Activated CD4-positive, alpha-beta T cell treated with anti-CD3 and anti-CD28 coated beads for 36 hours (primary cell): ENCODE data around the gene UBE2M. TPM values are rescaled to one million over a fixed set of nuclear protein-coding genes. Genes with fewer than 3 reads are reported as not detected.
"Not testable (repeated sequence)": the region's sequence is repeated elsewhere in the genome, so short reads cannot be mapped to it uniquely, and the experiment has no call there.

Experiments
- ATAC-seq: fragments of 200-7000 bp; cut with Tn5 transposase; one replicate; pipeline ENCODE4 v1.10.0; 2021; ENCODE audit warnings: mild to moderate bottlenecking, moderate library complexity
- CTCF ChIA-PET: fragments of 350-600 bp; sonication (Branson Sonifier 250); formaldehyde crosslinking; loops from one replicate; lab custom pipeline; 2021; ENCODE audit warnings: antibody characterized with exemption; lab: Charles Lee
- POLR2A ChIA-PET: fragments of 350-600 bp; sonication (Branson Sonifier 250); formaldehyde crosslinking; loops from one replicate; lab custom pipeline; 2021; ENCODE audit warnings: antibody characterized with exemption, inconsistent platforms; lab: Charles Lee
- DNase-seq: peaks from one replicate; pipeline ENCODE4 v3.0.0-alpha.2; 2020
- H3K27ac Mint-ChIP-seq: one replicate; pipeline ENCODE4 v1.8.0; 2021; ENCODE audit warnings: mixed read lengths
- H3K27me3 Mint-ChIP-seq: one replicate; pipeline ENCODE4 v1.8.0; 2021; ENCODE audit warnings: mixed read lengths
- H3K36me3 Mint-ChIP-seq: one replicate; pipeline ENCODE4 v1.8.0; 2021; ENCODE audit warnings: low read depth, mixed read lengths
- H3K4me1 Mint-ChIP-seq: one replicate; pipeline ENCODE4 v1.8.0; 2021; ENCODE audit warnings: mixed read lengths
- H3K4me3 Mint-ChIP-seq: one replicate; pipeline ENCODE4 v1.8.0; 2021; ENCODE audit warnings: mild to moderate bottlenecking, moderate library complexity, mixed read lengths
- H3K9me3 Mint-ChIP-seq: one replicate; pipeline ENCODE4 v1.8.0; 2021; ENCODE audit warnings: low read depth, mixed read lengths
- intact Hi-C, 2 experiments: fragments of 100-400 bp; cut with DNase I in 1 of 2; cut with micrococcal nuclease in 1 of 2; formaldehyde crosslinking; loops; one replicate each; pipeline versions ENCODE4 v1.14.2 to v1.15.1; 2022 to 2024; cut with DNase I, micrococcal nuclease
- microRNA-seq: library from miRNA; unstranded; fragments of <30 nt; microRNA quantifications from one replicate; pipeline ENCODE4 v1.2.0, GENCODE V29; 2021; ENCODE audit warnings: borderline replicate concordance
- total RNA-seq, 2 experiments: library from RNA; stranded (reverse); gene quantifications; one replicate each; pipeline ENCODE4 v1.2.3, GENCODE V29; 2021

The UBE2M gene
- total RNA-seq, 2 experiments from 2014 or later = 115 to 138 TPM

DNA sequence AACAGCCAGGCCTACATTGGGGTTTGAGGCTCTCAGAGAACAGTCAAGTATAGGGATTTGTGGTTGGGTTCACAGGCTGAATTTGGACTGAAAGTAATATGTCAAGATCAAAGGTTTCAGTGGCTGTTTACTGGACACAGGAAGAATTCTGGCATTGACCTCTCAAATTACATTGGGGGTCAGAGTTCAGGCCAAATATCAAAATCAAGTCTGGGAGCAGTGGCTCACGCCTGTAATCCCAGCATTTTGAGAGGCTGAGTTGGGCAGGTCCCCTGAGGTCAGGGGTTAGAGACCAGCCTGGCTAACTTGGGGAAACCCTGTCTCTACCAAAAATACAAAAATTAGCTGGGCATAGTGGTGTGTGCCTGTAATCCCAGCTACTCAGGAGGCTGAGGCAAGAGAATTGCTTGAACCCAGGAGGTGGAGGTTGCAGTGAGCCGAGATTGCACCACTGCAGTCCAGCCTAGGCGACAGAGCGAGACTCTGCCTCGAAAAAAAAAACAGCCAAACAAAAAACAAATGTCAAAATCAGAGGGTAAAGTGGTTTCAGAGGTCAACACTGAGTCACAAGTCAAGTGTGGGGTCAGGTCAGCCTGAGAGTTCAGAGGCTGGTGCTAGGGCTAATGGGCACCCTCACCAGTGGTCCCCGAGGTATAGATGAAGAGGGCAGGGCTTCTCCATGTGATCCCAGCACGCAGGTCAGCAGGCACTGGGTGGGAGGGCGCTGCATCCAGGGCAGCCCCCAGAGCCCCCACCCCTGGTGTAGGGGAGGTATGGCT is 48.1 kb downstream of the UBE2M start:
- Mint-ChIP-seq H3K9me3 (peaks cover 8% of the 10 kb centered on the region), H3K27me3 (no peaks in the 10 kb centered on the region), H3K27ac (no peak overlapping the region), H3K4me3 (no peak overlapping the region), H3K4me1 (peaks cover 3% of the 10 kb centered on the region), H3K36me3 (peaks cover 14% of the 10 kb centered on the region)
- no peak for DNase-seq
- ATAC-seq = no peak
- intact Hi-C loops = no loop called here
- ChIA-PET CTCF (no interaction called here), POLR2A (no interaction called here)

DNA sequence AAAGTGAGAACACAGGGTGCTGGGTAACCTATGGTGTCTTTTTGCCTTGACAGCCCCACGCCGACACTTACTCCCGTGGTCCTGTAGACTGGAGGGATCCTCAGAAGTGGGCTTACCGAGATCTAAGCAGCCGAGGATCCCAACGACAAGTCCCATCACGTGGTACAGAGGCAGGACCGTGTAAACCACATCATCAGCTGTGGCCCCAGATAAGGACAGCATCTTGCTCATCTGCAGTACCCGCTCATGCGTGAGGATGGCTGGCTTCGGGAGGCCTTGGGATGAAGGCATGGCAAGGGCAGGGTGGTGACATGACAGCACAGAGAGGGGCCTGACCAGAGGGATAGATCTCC is 48.7 kb downstream of the UBE2M start:
- ATAC-seq (no peak), DNase-seq (no peak)
- peaks cover 11% of the 10 kb centered on the region for H3K36me3 Mint-ChIP-seq
- no peak overlapping the region for H3K27ac Mint-ChIP-seq
- H3K9me3 Mint-ChIP-seq = peaks cover 8% of the 10 kb centered on the region
- H3K4me3 Mint-ChIP-seq = no peak overlapping the region
- no peaks in the 10 kb centered on the region for H3K27me3 Mint-ChIP-seq
- intact Hi-C loops = no loop called here
- H3K4me1 Mint-ChIP-seq = no peaks in the 10 kb centered on the region
- CTCF ChIA-PET = no interaction called here
- POLR2A ChIA-PET = no interaction called here

- POLR2A ChIA-PET, H3K36me3 Mint-ChIP-seq, intact Hi-C loops, DNase-seq, H3K4me3 Mint-ChIP-seq, H3K27ac Mint-ChIP-seq, H3K9me3 Mint-ChIP-seq, ATAC-seq, H3K27me3 Mint-ChIP-seq, H3K4me1 Mint-ChIP-seq: not testable (repeated sequence)
- CTCF ChIA-PET = interaction anchor here (0.9 to 1.2 kb wide), 2 partner anchors 11 to 201 kb away, joined by 3 read pairs; no protein-coding TSS in a partner anchor
These were observed 50.7 kb downstream of the UBE2M start for GRCh38 chr19:58507602-58508223.

Small RNAs within 50 kb of the gene (microRNA-seq; reads per million reads assigned to microRNA genes)
- gene MIR6807 = 8.8 reads per million, percentile 26 among the genes with 10 or more reads in this experiment

Other genes starting within 250 kb of the UBE2M start
- gene ZSCAN22, start 231.6 kb downstream of the UBE2M start, total RNA-seq = 1 to 10 TPM; 3.1 to 3.8 TPM
- gene A1BG, start 205.1 kb downstream of the UBE2M start, total RNA-seq = 1 to 10 TPM; 2.9 to 4.7 TPM
- gene ZNF497, start 195.9 kb downstream of the UBE2M start, total RNA-seq = 1 to 10 TPM; 1.1 to 1.5 TPM
- 1 to 10 TPM; 2.0 to 2.5 TPM for gene ZNF837, start 177.6 kb downstream of the UBE2M start, total RNA-seq
- 1,000 to 10,000 TPM; 1,234 to 1,535 TPM for gene RPS5, start 171.3 kb downstream of the UBE2M start, total RNA-seq
- under 1 TPM; 0.25 to 0.56 TPM for gene RNF225, start 163.0 kb downstream of the UBE2M start, total RNA-seq
- gene ZNF584, start 150.0 kb downstream of the UBE2M start, total RNA-seq = 10 to 100 TPM in 1 of 2 experiments, 1 to 10 TPM in 1; 9.9 to 11.2 TPM
- 1 to 10 TPM; 3.3 to 4.4 TPM for gene ZNF132, start 118.5 kb downstream of the UBE2M start, total RNA-seq
- gene ZNF324B, start 107.0 kb downstream of the UBE2M start, total RNA-seq = 1 to 10 TPM; 5.8 to 7.5 TPM
- gene ZNF324, start 91.5 kb downstream of the UBE2M start, total RNA-seq = 1 to 10 TPM; 4.7 to 7.5 TPM
- gene ZNF446, start 82.3 kb downstream of the UBE2M start, total RNA-seq = 1 to 10 TPM; 4.2 to 4.7 TPM
- 10 to 100 TPM in 1 of 2 experiments, 1 to 10 TPM in 1; 8.9 to 19.5 TPM for gene SLC27A5, start 46.6 kb downstream of the UBE2M start, total RNA-seq
- 10 to 100 TPM; 10.1 to 11.1 TPM for gene ZBTB45, start 38.8 kb downstream of the UBE2M start, total RNA-seq
- gene TRIM28, start 14.5 kb downstream of the UBE2M start, total RNA-seq = 100 to 1,000 TPM; 481 to 758 TPM
- 100 to 1,000 TPM; 101 to 107 TPM for gene CHMP2A, start 3.5 kb downstream of the UBE2M start, total RNA-seq
- 10 to 100 TPM; 14.3 to 15.0 TPM for gene MZF1, start 14.7 kb upstream of the UBE2M start, total RNA-seq